Measurements from ENCODE around the gene APAF1. TPM values are rescaled to one million over a fixed set of nuclear protein-coding genes. Genes with fewer than 3 reads are reported as not detected.

APAF1 gene
- total and polyA plus RNA-seq, 2 donors (not counting 3 experiments of a cell fraction or from before 2014, with no cell fraction given), result 7.2 to 35.2 TPM

DNA sequence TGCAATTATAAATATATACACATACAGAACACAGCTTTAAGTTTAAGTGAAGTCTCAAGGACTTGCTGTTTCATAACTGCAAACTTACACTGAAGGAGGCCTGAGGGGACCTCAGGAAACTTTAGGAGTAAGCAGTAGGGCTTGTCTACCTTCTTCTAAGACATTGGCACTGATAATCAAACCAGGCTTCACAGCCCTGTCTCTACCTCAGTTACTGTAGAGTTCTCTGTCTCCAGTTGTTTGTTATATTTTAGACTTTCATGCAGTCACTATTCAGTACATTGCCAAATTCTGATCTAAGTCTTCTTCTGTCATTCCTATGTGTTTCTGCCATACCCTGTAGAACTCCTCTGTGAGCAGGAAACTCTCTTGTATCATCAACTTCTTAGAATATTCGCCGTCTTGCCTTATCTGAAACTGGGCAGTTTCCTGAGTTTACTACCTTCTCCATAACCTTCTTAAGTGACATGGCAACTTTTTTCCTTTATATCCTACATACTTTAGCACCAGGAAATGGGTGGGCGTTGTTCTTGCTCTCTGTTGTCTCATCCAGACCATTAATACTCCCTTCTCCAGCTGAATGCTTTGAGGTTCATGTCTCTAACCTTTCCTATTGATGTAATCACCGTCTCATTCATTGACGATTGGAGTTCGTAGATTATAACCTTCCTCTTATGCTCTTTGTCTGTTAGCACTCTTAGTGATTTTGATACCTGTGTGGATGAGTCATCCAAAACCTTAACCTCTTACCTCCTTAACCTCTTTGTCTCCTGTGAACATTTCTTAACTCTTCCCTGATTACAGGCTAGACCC is 11.4 kb downstream of the APAF1 start:
- BruUV-seq (replicated peaks), result no TSS peak
- dilution Hi-C loops (cut with MboI; ENCODE audit: extremely low pct_ligation_motif_present, low sequenced_read_pairs) (no loop called here), intact Hi-C loops (cut with micrococcal nuclease) (no loop called here)
- TF ChIP-seq GATA2 (IDR thresholded peaks at IDR 0.05; ENCODE audit: insufficient read depth, insufficient read length, low read depth, low read length) (no peak), MYC (IDR thresholded peaks at IDR 0.05; ENCODE audit: low read depth, low read length) (no peak), JUN (IDR thresholded peaks at IDR 0.05; ENCODE audit: borderline replicate concordance, insufficient read depth, insufficient read length, low read depth) (peak; percentile 42), FOS (IDR thresholded peaks at IDR 0.05; ENCODE audit: borderline replicate concordance, insufficient read depth, low read length) (no peak)
- Histone ChIP-seq H3K9ac (replicated peaks; ENCODE audit: extremely low read depth, insufficient read depth, low read length) (no peak overlapping the region), H3K9me1 (replicated peaks; ENCODE audit: control insufficient read depth, extremely low read depth, insufficient read depth, low read length) (no peaks in the 10 kb centered on the region), H2AFZ (ENCODE audit: low read depth, low read length) (no peak overlapping the region), H3K36me3 (ENCODE audit: control insufficient read depth in 2 of 2, extremely low read depth in 1 of 2, insufficient read depth in 2 of 2, low read length in 2 of 2) (peaks cover 6 to 18% of the 10 kb centered on the region in 2 experiments), H3K9me3 (replicated peaks; ENCODE audit: control insufficient read depth, insufficient read depth, low read length) (no peaks in the 10 kb centered on the region), H3K79me2 (ENCODE audit: control insufficient read depth, insufficient read depth, low read length) (peaks cover 8% of the 10 kb centered on the region), H4K20me1 (replicated peaks; ENCODE audit: control insufficient read depth, extremely low read depth, insufficient read depth, low read length) (no peaks in the 10 kb centered on the region), H3K4me3 (replicated peaks in 1 of 3; ENCODE audit: insufficient read depth in 1 of 3, low read depth in 1 of 3, low read length in 3 of 3) (no peak overlapping the region), H3K4me1 (ENCODE audit: control insufficient read depth, extremely low read depth, insufficient read depth, low read length) (peaks cover 4% of the 10 kb centered on the region), H3K27ac (ENCODE audit: insufficient read depth, low read depth, low read length) (no peak overlapping the region), H3K4me2 (ENCODE audit: insufficient read depth, low read length) (no peak overlapping the region), H3K27me3 (ENCODE audit: control insufficient read depth in 2 of 2, insufficient read depth in 2 of 2, low read length in 2 of 2) (no peaks in the 10 kb centered on the region)
- FAIRE-seq, result no peak
- POLR2A ChIA-PET, result no interaction called here
- CTCF ChIA-PET, result interaction anchor here (1.5 to 3.6 kb wide), 2 partner anchors 50 to 90 kb away, joined by 3 to 12 read pairs; no protein-coding TSS in a partner anchor
- peak; percentile 26 for DNase-seq (ENCODE audit: low read depth, low spot score)

DNA sequence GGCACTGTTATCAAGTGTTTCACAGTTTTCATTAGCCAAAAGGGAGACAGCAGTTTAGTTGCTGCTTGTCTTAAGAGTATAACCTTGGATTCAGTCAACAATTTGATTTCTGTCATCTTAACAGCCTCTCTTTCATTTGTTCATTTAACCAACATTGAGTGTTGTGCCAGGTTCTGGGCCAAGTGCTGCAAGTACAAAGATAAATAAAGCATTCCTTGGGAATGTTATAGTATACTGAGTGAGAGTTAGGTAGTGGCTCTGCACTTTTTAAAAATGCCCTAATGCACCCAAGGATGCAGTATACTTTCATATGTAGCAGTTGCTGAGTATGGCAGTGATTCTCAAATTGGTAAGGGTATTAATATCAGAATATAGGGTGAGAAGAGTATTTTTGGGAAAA is 15.4 kb downstream of the APAF1 start:
- Histone ChIP-seq H3K9me3 (replicated peaks; ENCODE audit: control insufficient read depth, insufficient read depth, low read length) (no peaks in the 10 kb centered on the region), H4K20me1 (replicated peaks; ENCODE audit: control insufficient read depth, extremely low read depth, insufficient read depth, low read length) (no peaks in the 10 kb centered on the region), H3K79me2 (ENCODE audit: control insufficient read depth, insufficient read depth, low read length) (peaks cover 8% of the 10 kb centered on the region), H3K36me3 (ENCODE audit: control insufficient read depth in 2 of 2, extremely low read depth in 1 of 2, insufficient read depth in 2 of 2, low read length in 2 of 2) (peaks cover 7 to 16% of the 10 kb centered on the region in 2 experiments), H3K9ac (replicated peaks; ENCODE audit: extremely low read depth, insufficient read depth, low read length) (no peak overlapping the region), H2AFZ (ENCODE audit: low read depth, low read length) (no peak overlapping the region), H3K4me2 (ENCODE audit: insufficient read depth, low read length) (no peak overlapping the region), H3K4me1 (ENCODE audit: control insufficient read depth, extremely low read depth, insufficient read depth, low read length) (peaks cover 4% of the 10 kb centered on the region), H3K9me1 (replicated peaks; ENCODE audit: control insufficient read depth, extremely low read depth, insufficient read depth, low read length) (no peaks in the 10 kb centered on the region), H3K27ac (ENCODE audit: insufficient read depth, low read depth, low read length) (no peak overlapping the region), H3K27me3 (ENCODE audit: control insufficient read depth in 2 of 2, insufficient read depth in 2 of 2, low read length in 2 of 2) (no peaks in the 10 kb centered on the region), H3K4me3 (replicated peaks in 1 of 3; ENCODE audit: insufficient read depth in 1 of 3, low read depth in 1 of 3, low read length in 3 of 3) (no peak overlapping the region)
- intact Hi-C loops (cut with micrococcal nuclease), result no loop called here
- TF ChIP-seq EZH2 (IDR thresholded peaks at IDR 0.05; ENCODE audit: borderline replicate concordance, low read depth, low read length, severe bottlenecking) (no peak), JUN (IDR thresholded peaks at IDR 0.05; ENCODE audit: borderline replicate concordance, insufficient read depth, insufficient read length, low read depth) (no peak), MYC (IDR thresholded peaks at IDR 0.05; ENCODE audit: low read depth, low read length) (no peak), FOS (IDR thresholded peaks at IDR 0.05; ENCODE audit: borderline replicate concordance, insufficient read depth, low read length) (no peak), GATA2 (IDR thresholded peaks at IDR 0.05; ENCODE audit: insufficient read depth, insufficient read length, low read depth, low read length) (no peak), POLR2AphosphoS5 (IDR thresholded peaks at IDR 0.05; ENCODE audit: insufficient read depth, low read depth, low read length) (no peak), POLR2A (IDR thresholded peaks at IDR 0.05; ENCODE audit: low read depth, low read length) (no peak)
- TF ChIP-seq, protein P1, sequence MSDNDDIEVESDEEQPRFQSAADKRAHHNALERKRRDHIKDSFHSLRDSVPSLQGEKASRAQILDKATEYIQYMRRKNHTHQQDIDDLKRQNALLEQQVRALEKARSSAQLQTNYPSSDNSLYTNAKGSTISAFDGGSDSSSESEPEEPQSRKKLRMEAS (IDR thresholded peaks at IDR 0.05; ENCODE audit: insufficient read depth, insufficient read length), result no peak
- TF ChIP-seq, protein P2, sequence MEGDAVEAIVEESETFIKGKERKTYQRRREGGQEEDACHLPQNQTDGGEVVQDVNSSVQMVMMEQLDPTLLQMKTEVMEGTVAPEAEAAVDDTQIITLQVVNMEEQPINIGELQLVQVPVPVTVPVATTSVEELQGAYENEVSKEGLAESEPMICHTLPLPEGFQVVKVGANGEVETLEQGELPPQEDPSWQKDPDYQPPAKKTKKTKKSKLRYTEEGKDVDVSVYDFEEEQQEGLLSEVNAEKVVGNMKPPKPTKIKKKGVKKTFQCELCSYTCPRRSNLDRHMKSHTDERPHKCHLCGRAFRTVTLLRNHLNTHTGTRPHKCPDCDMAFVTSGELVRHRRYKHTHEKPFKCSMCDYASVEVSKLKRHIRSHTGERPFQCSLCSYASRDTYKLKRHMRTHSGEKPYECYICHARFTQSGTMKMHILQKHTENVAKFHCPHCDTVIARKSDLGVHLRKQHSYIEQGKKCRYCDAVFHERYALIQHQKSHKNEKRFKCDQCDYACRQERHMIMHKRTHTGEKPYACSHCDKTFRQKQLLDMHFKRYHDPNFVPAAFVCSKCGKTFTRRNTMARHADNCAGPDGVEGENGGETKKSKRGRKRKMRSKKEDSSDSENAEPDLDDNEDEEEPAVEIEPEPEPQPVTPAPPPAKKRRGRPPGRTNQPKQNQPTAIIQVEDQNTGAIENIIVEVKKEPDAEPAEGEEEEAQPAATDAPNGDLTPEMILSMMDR (IDR thresholded peaks at IDR 0.05; ENCODE audit: extremely low read depth in 1 of 2, insufficient read depth in 1 of 2, low read depth in 1 of 2, low read length in 2 of 2), result no peak
- CTCF ChIA-PET, result interaction anchor here (1.6 kb wide), 1 partner anchor 9 kb away, joined by 3 read pairs; no protein-coding TSS in a partner anchor
- POLR2A ChIA-PET, result no interaction called here
- DNase-seq (ENCODE audit: low read depth, low spot score), result no peak
- dilution Hi-C loops (cut with MboI; ENCODE audit: extremely low pct_ligation_motif_present, low sequenced_read_pairs), result no loop called here
- BruUV-seq (replicated peaks), result no TSS peak
- no peak for FAIRE-seq
